Measurements from ENCODE around the gene IDUA. TPM values are rescaled to one million over a fixed set of nuclear protein-coding genes. Genes with fewer than 3 reads are reported as not detected.

Gene IDUA
- total RNA-seq, 2 donors from 2014 or later, result 23.4 to 31.9 TPM

DNA sequence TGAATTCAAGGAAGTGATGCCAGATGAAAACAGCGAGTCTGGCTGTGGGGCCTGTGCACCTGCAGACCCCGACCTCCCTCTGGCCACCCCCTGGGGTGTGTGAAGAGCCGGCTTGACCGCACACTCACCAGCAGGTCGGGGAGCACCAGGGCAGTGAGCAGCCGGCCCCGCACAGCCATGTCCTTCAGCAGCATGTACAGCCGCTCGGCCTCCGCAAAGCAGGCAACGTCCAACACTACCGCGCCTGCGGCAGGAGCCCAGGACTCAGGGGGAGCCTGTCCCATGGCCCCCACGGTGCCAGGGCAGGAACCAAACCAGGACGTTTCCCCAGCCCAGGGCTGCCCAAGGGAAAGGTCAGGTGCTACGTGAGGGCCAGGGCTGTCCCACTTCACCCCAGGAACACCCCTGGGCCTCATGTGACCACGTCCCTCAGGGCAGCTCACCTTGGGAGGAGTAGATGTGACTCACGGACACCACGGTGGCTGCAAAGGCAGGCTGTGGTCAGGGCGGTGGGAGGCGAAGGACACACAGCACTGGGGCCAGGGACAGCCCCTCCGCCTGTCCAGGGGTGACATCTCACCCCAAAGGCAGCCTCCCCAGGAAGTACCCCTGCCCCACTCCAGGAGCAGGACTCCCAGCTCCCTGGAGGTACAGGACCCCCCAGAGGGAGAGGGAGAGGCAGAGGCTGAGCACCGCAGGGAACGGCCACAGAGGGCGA is 21.6 kb upstream of the IDUA start:
- ATAC-seq (ENCODE audit: insufficient number of reproducible peaks, low FRiP score, low read depth) (no peak), DNase-seq (ENCODE audit: low spot score) (no peak)
- Histone ChIP-seq H3K4me3 (no peak overlapping the region), H3K27ac (no peak overlapping the region), H3K27me3 (replicated peaks; ENCODE audit: insufficient read depth) (no peaks in the 10 kb centered on the region), H3K9me3 (no peaks in the 10 kb centered on the region), H3K36me3 (peaks cover 10% of the 10 kb centered on the region), H3K4me1 (ENCODE audit: control insufficient read depth in 1 of 2, low read depth in 2 of 2) (no peaks in the 10 kb centered on the region)
- TF ChIP-seq, protein P1, sequence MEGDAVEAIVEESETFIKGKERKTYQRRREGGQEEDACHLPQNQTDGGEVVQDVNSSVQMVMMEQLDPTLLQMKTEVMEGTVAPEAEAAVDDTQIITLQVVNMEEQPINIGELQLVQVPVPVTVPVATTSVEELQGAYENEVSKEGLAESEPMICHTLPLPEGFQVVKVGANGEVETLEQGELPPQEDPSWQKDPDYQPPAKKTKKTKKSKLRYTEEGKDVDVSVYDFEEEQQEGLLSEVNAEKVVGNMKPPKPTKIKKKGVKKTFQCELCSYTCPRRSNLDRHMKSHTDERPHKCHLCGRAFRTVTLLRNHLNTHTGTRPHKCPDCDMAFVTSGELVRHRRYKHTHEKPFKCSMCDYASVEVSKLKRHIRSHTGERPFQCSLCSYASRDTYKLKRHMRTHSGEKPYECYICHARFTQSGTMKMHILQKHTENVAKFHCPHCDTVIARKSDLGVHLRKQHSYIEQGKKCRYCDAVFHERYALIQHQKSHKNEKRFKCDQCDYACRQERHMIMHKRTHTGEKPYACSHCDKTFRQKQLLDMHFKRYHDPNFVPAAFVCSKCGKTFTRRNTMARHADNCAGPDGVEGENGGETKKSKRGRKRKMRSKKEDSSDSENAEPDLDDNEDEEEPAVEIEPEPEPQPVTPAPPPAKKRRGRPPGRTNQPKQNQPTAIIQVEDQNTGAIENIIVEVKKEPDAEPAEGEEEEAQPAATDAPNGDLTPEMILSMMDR (IDR thresholded peaks at IDR 0.05), result no peak

- TF ChIP-seq, protein P1 (IDR thresholded peaks at IDR 0.05), result no peak
- H3K9me3 ChIP-seq, result no peaks in the 10 kb centered on the region
- no peak overlapping the region for H3K4me3 ChIP-seq
- no peak overlapping the region for H3K27ac ChIP-seq
- H3K36me3 ChIP-seq, result peaks cover 10% of the 10 kb centered on the region
- H3K4me1 ChIP-seq (ENCODE audit: control insufficient read depth in 1 of 2, low read depth in 2 of 2), result no peaks in the 10 kb centered on the region
- no peaks in the 10 kb centered on the region for H3K27me3 ChIP-seq (replicated peaks; ENCODE audit: insufficient read depth)
- DNase-seq (ENCODE audit: low spot score) (no peak), ATAC-seq (ENCODE audit: insufficient number of reproducible peaks, low FRiP score, low read depth) (no peak)
These were observed 21.1 kb upstream of the IDUA start for GRCh38 chr4:965766-966134.

DNA sequence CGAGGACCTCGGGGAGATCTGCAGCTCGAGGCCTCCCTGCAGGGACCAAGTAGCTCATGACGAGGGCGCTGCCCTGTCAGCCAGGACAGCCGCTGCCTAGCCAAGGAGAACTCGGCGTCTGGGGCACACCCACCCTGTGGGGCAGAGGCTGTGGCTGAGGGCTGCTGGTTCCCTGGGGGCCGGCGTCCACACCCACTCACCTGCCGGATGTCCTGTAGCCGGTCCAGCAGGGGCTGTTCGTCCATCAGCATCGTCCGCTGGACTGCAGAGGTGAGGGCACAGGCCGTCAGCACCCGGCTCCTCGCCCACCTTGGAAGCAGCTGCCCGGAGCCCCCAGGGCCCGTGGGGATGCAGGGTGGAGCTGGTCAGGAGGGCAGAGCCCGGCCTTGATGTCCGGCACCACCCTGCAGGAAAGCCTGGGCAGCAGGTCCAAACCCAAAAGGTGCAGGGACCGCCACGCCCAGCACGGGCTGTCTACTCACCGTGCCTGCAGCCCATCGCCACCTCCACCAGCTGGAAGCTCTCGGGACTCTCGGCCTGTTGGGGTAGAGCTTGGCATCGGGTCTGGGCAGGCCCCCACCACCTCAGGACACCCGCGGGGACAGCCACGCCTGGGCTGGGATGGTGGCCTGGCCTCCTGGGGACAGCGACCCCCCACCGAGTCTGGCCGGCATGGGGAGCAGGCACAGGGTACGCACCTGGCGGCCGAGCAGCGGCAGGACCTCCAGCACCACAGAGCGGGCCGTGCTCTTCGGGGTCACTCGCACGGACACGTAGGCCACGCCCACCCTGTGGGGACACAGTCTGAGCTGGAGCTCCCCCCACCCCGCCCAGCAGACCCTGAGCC is 20.4 kb upstream of the IDUA start:
- peaks cover 9% of the 10 kb centered on the region for H3K36me3 ChIP-seq

GRCh38 chr4:967113-968104 is 19.4 kb upstream of the IDUA start:
- no peak for ATAC-seq (ENCODE audit: insufficient number of reproducible peaks, low FRiP score, low read depth)
- TF ChIP-seq, protein P1 (IDR thresholded peaks at IDR 0.05), result no peak
- Histone ChIP-seq H3K4me3 (no peak overlapping the region), H3K9me3 (no peaks in the 10 kb centered on the region), H3K36me3 (peaks cover 7% of the 10 kb centered on the region), H3K27me3 (replicated peaks; ENCODE audit: insufficient read depth) (no peaks in the 10 kb centered on the region), H3K4me1 (ENCODE audit: control insufficient read depth in 1 of 2, low read depth in 2 of 2) (peaks cover 6 to 16% of the 10 kb centered on the region in 2 donors), H3K27ac (no peak overlapping the region)
- DNase-seq (ENCODE audit: low spot score), result no peak

More for the DNA sequence above, 20.4 kb upstream of the IDUA start:
- H3K4me1 ChIP-seq (ENCODE audit: control insufficient read depth in 1 of 2, low read depth in 2 of 2), result peaks cover 0 to 7% of the 10 kb centered on the region in 2 donors
- H3K9me3 ChIP-seq, result no peaks in the 10 kb centered on the region
- TF ChIP-seq, protein P1 (IDR thresholded peaks at IDR 0.05), result no peak
- H3K27ac ChIP-seq, result no peak overlapping the region
- no peak overlapping the region for H3K4me3 ChIP-seq
- ATAC-seq (ENCODE audit: insufficient number of reproducible peaks, low FRiP score, low read depth), result no peak
- no peak for DNase-seq (ENCODE audit: low spot score)
- no peaks in the 10 kb centered on the region for H3K27me3 ChIP-seq (replicated peaks; ENCODE audit: insufficient read depth)

All from thoracic aorta (tissue), 2 donors.